ENCODE data around the gene KLF1. TPM values are rescaled to one million over a fixed set of nuclear protein-coding genes. Genes with fewer than 3 reads are reported as not detected.

KLF1 gene
- total RNA-seq, 1 experiment from 2014 or later, result 0.30 TPM

DNA sequence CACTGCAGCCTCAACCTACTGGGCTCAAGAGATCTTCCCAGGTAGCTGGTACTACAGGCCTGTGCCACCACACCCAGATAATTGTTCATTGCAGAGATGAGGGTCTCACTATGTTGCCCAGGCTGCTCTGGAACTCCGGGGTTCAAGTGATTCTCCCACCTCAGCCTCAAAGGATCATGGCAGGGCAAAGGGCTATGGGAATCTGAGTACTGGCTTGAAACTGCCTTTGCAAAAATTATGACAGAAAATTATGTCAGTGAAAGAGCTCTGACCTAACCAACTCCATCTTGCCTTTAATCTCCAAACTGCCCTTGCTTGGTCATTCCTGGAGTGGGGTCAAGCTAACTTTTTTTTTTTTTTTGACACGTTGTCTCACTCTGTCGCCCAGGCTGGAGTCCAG lies 4.4 kb downstream of the KLF1 start:
- intact Hi-C loops (cut with micrococcal nuclease; ENCODE audit: unreplicated experiment), result no loop called here
- no peak for TF ChIP-seq EZH2 (IDR thresholded peaks at IDR 0.05; ENCODE audit: borderline replicate concordance, low read depth, low read length, poor library complexity, severe bottlenecking)
- TF ChIP-seq, protein P1, sequence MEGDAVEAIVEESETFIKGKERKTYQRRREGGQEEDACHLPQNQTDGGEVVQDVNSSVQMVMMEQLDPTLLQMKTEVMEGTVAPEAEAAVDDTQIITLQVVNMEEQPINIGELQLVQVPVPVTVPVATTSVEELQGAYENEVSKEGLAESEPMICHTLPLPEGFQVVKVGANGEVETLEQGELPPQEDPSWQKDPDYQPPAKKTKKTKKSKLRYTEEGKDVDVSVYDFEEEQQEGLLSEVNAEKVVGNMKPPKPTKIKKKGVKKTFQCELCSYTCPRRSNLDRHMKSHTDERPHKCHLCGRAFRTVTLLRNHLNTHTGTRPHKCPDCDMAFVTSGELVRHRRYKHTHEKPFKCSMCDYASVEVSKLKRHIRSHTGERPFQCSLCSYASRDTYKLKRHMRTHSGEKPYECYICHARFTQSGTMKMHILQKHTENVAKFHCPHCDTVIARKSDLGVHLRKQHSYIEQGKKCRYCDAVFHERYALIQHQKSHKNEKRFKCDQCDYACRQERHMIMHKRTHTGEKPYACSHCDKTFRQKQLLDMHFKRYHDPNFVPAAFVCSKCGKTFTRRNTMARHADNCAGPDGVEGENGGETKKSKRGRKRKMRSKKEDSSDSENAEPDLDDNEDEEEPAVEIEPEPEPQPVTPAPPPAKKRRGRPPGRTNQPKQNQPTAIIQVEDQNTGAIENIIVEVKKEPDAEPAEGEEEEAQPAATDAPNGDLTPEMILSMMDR (conservative IDR thresholded peaks at IDR 0.05; ENCODE audit: low read depth, low read length), result no peak
- CTCF ChIA-PET, result interaction anchor here (0.7 kb wide), 1 partner anchor 243 kb away, joined by 6 read pairs; no protein-coding TSS in a partner anchor
- peaks cover 12% of the 10 kb centered on the region for H3K9me3 ChIP-seq (ENCODE audit: low read depth, low read length, poor library complexity, severe bottlenecking)
- H3K4me1 ChIP-seq (ENCODE audit: insufficient read depth, low read length, poor library complexity, severe bottlenecking), result peaks cover 5% of the 10 kb centered on the region
- H3K27me3 ChIP-seq (replicated peaks; ENCODE audit: insufficient read depth, low read depth, low read length, poor library complexity), result no peaks in the 10 kb centered on the region
- no peak overlapping the region for H3K4me3 ChIP-seq (ENCODE audit: low read depth, low read length, poor library complexity, severe bottlenecking)
- POLR2A ChIA-PET (ENCODE audit: low non-redundant PET), result interaction anchor here (0.6 to 0.7 kb wide), 2 partner anchors 60 to 1615 kb away, joined by 6 to 28 read pairs; no protein-coding TSS in a partner anchor
- H3K36me3 ChIP-seq (ENCODE audit: insufficient read depth, low read length, poor library complexity, severe bottlenecking), result peaks cover 10% of the 10 kb centered on the region
- no TSS peak for BruUV-seq (replicated peaks)
- no peak for DNase-seq (ENCODE audit: low spot score)
- no peak overlapping the region for H3K27ac ChIP-seq (ENCODE audit: low read depth, low read length, poor library complexity, severe bottlenecking)

DNA sequence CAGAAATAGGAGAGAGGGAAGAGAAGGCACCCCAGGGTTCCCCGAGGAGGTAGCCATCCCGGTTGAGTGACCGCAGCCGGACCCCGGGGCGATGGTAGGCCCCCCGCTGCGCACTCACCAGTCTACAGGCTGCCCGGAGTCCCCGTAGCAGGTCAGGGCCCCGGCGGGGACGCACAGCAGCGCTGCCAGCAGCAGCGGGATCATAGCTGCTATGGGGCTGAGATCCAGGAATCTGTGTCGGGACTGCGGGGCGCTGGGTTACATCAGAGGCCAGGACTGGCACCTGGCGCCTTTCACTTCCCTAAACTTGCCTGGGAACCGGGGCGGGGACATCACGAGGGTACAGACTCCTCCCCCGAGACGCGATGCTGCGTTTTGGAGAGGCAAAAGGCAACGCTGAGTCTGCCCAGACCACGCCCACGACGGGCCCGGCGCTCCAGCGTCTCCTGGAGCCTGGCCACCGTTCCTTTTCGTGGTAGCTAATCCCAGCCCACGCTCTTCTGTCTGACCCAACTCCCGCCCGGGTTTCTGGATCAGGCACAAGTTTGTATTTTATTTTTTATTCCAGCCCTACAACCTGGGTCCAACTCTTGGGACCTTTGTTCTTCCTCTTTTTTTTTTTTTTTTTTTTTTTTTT lies 5.7 kb downstream of the KLF1 start, which contains the start of gene DNASE2:
Gene DNASE2, minus strand, starts transcription at position 278 of the 637 bp plus-strand sequence. Its CDS starts 74 bp downstream, at position 204.
- TF ChIP-seq, protein P1 (conservative IDR thresholded peaks at IDR 0.05; ENCODE audit: low read depth, low read length), result no peak
- no peak for TF ChIP-seq EZH2 (IDR thresholded peaks at IDR 0.05; ENCODE audit: borderline replicate concordance, low read depth, low read length, poor library complexity, severe bottlenecking)
- peaks cover 5% of the 10 kb centered on the region for H3K4me1 ChIP-seq (ENCODE audit: insufficient read depth, low read length, poor library complexity, severe bottlenecking)
- DNase-seq (ENCODE audit: low spot score), result peak; percentile 98
- peaks cover 10% of the 10 kb centered on the region for H3K36me3 ChIP-seq (ENCODE audit: insufficient read depth, low read length, poor library complexity, severe bottlenecking)
- intact Hi-C loops (cut with micrococcal nuclease; ENCODE audit: unreplicated experiment), result no loop called here
- peak within 1 kb of the TSS; percentile 82 for H3K4me3 ChIP-seq (ENCODE audit: low read depth, low read length, poor library complexity, severe bottlenecking)
- BruUV-seq (replicated peaks), result no TSS peak
- ChIA-PET CTCF (no interaction called here), POLR2A (ENCODE audit: low non-redundant PET) (interaction anchor here (0.5 to 1.3 kb wide), 2 partner anchors 9 to 17 kb away, joined by 7 to 9 read pairs; partner anchors contain the start of gene GCDH)
- peaks cover 12% of the 10 kb centered on the region for H3K9me3 ChIP-seq (ENCODE audit: low read depth, low read length, poor library complexity, severe bottlenecking)
- no peaks in the 10 kb centered on the region for H3K27me3 ChIP-seq (replicated peaks; ENCODE audit: insufficient read depth, low read depth, low read length, poor library complexity)
- peak within 1 kb of the TSS; percentile 81 for H3K27ac ChIP-seq (ENCODE audit: low read depth, low read length, poor library complexity, severe bottlenecking)

DNA sequence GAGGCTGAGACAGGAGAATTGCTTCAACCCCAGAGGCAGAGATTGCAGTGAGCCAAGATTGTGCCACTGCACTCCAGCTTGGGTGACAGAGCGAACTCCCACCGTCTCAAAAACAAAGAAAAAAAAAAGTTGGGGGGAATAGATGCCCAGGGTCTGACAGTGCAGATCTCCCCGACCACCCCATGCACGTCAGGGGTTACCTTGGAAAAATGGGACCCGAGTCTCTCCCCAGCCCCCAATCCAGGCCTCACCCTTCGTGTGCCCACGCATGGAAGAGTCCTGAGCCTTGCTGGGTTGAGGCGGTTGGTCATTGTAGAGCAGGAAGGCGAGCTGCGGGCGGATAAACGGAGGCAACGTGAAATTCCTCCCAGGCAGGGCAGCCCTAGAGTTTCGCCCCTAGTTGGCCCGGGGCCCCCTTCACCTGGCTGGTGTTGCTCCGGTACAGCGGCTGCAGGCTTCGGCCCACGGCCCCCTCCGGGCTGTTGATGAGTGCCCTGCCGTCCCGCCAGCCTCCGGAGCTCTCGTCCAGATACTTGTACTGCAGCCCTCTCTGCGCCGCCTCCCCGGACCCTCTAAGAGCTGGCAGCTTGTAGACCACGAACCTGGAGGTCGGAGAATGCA lies 6.3 kb downstream of the KLF1 start:
- peaks cover 10% of the 10 kb centered on the region for H3K36me3 ChIP-seq (ENCODE audit: insufficient read depth, low read length, poor library complexity, severe bottlenecking)
- peak overlapping the region; percentile 82 for H3K4me3 ChIP-seq (ENCODE audit: low read depth, low read length, poor library complexity, severe bottlenecking)
- H3K4me1 ChIP-seq (ENCODE audit: insufficient read depth, low read length, poor library complexity, severe bottlenecking), result no peaks in the 10 kb centered on the region
- H3K27ac ChIP-seq (ENCODE audit: low read depth, low read length, poor library complexity, severe bottlenecking), result peak overlapping the region; percentile 81
- H3K27me3 ChIP-seq (replicated peaks; ENCODE audit: insufficient read depth, low read depth, low read length, poor library complexity), result no peaks in the 10 kb centered on the region
- no peak for TF ChIP-seq EZH2 (IDR thresholded peaks at IDR 0.05; ENCODE audit: borderline replicate concordance, low read depth, low read length, poor library complexity, severe bottlenecking)
- TF ChIP-seq, protein P1 (conservative IDR thresholded peaks at IDR 0.05; ENCODE audit: low read depth, low read length), result no peak
- no TSS peak for BruUV-seq (replicated peaks)
- ChIA-PET POLR2A (ENCODE audit: low non-redundant PET) (interaction anchor here (0.5 to 1.3 kb wide), 3 partner anchors 10 to 163 kb away, joined by 7 to 9 read pairs (median 8); partner anchors contain the start of gene GCDH), CTCF (interaction anchor here (1.0 kb wide), 1 partner anchor 12 kb away, joined by 3 read pairs; no protein-coding TSS in a partner anchor)
- intact Hi-C loops (cut with micrococcal nuclease; ENCODE audit: unreplicated experiment), result no loop called here
- DNase-seq (ENCODE audit: low spot score), result peak; percentile 43
- H3K9me3 ChIP-seq (ENCODE audit: low read depth, low read length, poor library complexity, severe bottlenecking), result peaks cover 12% of the 10 kb centered on the region
